GM10266 (cell line): ENCODE results near the gene BRMS1L.
"Not testable (repeated sequence)": the region's sequence is repeated elsewhere in the genome, so short reads cannot be mapped to it uniquely, and the experiment has no call there.

Experiments used
- DNase-seq: peaks from one replicate; pipeline ENCODE4 v3.0.0; 2012; ENCODE audit errors: extremely low spot score
- TF ChIP-seq, protein P1 (sequence below): IDR thresholded peaks from 2 replicates; pipeline ENCODE4 v1.5.1; 2012; ENCODE audit warnings: mild to moderate bottlenecking, low read depth; ENCODE audit not compliant: control insufficient read depth, insufficient read depth; ENCODE audit errors: missing control alignments

The BRMS1L gene

DNA sequence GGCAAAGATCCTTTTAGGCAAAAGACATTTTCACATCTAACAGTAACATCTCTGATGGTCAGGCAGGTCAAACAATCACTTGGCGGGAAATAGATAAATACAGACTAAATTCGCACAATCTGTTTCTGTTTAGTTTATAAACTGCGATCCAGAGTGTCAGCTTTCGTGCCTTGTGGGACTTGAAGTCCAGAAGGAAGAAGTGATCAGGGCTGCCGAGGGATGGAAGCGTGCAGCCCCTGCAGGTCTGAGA lies 245 bp upstream of the BRMS1L start:
- TF ChIP-seq, protein P1, sequence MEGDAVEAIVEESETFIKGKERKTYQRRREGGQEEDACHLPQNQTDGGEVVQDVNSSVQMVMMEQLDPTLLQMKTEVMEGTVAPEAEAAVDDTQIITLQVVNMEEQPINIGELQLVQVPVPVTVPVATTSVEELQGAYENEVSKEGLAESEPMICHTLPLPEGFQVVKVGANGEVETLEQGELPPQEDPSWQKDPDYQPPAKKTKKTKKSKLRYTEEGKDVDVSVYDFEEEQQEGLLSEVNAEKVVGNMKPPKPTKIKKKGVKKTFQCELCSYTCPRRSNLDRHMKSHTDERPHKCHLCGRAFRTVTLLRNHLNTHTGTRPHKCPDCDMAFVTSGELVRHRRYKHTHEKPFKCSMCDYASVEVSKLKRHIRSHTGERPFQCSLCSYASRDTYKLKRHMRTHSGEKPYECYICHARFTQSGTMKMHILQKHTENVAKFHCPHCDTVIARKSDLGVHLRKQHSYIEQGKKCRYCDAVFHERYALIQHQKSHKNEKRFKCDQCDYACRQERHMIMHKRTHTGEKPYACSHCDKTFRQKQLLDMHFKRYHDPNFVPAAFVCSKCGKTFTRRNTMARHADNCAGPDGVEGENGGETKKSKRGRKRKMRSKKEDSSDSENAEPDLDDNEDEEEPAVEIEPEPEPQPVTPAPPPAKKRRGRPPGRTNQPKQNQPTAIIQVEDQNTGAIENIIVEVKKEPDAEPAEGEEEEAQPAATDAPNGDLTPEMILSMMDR: no peak

DNA sequence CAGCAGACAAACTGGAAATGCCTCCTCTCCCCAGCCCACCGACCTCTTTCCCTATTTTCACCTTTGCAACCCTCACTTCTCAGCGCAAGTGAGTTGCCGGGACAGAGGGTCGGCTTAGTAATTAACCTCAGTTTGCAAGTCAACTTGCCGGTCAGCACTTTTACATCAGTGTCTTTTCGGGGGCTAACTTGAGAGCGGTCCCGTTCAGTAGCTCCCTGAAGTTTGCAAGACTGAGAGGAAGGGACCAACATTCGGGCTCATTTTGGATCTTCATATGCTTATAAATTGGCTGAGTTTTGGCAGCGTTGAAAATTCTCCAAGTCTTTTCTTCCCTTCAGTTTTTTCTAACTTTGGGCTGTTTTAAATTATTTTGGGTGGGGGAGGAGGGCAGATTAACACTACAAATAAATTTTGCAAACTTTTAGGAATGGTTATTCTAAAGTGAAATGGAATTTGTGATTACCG lies 846 bp downstream of the BRMS1L start:
- no peak for DNase-seq
- TF ChIP-seq, protein P1: no peak

More for the DNA sequence above, 245 bp upstream of the BRMS1L start:
- DNase-seq: no peak

DNA sequence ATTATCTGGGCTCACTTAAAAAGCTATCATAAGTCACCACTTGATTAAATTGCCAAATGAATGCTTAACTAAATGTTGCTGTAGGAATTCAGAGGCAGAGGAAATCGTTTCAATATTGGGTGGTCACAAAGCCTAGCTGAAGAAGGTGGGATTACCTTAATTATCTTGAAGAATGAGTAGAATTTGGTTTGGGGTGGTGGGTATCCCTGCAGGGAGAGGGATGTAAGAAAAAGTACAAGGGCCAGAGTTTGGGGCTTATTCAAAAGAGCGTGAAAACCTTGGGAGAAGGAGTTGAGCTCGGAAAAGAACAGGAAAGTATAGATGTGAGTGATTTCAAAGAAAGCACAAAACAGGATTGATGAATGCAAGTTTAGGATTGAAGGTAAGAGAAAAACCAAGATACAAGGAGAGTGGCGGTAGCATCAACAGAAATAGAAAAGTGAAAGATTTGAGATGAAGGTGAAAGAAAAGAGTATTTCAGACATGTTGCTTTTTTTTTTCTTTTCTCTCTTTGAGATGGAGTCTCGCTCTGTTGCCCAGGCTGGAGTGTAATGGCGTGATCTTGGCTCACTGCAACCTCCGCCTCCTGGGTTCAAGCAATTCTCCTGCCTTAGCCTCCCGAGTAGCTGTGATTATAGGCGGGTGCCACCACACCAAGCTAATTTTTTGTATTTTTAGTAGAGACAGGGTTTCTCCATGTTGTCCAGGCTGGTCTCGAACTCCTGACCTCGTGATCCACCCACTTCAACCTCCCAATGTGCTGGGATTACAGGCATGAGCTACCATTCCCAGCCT lies 1.7 kb downstream of the BRMS1L start:
- no peak for DNase-seq
- TF ChIP-seq, protein P1: no peak

DNA sequence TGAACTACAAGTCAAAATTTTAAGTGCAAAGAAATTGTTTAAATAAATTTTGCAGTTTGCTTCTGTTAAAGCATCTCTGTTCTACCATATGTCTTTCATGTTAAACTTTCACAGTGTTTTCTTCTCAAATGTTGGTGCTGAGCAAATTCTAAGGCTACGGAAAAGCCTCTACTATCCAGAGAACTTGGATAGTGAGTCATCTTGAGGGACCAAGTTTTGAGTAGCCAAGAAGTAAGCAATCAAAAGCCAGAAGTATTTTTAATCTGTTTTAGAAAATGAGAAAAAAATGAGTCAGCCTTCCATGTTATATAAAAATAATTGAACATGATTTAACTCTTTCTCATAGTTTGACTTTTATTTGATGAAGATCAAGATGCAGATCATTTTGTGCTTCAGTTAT lies 3.3 kb downstream of the BRMS1L start:
- TF ChIP-seq, protein P1: no peak
- DNase-seq: no peak

DNA sequence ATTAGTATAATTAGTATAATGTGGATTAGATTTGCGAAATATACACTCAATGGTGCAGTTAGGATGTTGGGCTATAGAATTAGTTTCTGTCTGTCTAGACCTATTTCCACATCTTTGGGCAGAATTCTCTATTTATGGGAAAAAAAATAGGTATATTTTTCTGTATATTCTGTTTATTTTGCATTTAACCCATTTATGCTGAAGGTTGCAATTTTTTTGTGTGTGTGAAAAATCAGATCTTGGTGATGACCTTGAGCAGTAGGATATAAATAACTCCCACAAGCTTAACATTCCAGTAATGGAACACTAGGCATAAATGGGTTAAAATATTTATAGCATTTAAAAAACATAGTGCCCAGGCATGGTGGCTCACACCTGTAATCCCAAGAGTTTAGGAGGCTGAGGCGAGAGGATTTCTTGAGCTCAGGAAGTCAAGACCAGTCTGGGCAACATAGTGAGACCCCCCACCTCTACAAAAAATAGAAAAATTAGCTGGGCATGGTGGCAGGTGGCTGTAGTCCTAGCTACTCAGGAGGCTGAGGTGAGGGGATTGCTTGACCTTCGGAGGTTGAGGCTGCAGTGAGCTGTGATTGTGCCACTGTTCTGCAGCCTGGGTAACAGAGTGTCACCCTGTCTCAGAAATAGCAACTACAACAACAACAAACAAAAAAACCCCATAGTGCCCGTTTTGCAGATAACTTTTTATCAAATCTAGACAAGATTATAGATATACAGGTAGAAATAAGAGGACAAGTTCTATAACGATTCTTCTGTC lies 9.3 kb downstream of the BRMS1L start:
- TF ChIP-seq, protein P1: no peak
- no peak for DNase-seq

DNA sequence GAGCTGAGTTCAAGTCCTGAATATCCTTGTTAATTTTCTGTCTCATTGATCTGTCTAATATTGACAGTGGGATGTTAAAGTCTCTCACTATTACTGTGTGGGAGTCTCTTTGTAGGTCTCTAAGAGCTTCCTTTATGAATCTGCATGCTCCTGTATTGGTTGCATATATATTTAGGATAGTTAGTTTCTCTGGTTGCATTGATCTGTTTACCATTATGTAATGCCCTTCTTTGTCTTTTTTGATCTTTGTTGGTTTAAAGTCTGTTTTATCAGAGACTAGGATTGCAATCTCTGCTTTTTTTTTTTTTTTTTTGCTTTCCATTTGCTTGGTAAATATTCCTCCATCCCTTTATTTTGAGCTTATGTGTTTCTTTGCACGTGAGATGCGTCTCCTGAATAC lies 15.6 kb downstream of the BRMS1L start:
- DNase-seq: not testable (repeated sequence)

DNA sequence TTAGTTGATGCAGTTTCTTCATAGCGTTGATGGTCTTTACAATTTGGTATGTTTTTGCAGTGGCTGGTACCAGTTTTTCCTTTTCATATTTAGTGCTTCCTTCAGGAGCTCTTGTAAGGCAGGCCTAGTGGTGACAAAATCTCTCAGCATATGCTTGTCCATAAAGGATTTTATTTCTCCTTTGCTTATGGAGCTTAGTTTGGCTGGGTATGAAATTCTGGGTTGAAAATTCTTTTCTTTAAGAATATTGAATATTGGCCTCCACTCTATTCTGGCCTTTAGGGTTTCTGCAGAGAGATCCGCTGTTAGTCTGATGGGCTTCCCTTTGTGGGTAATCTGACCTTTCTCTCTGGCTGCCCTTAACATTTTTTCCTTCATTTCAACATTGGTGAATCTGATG lies 16.1 kb downstream of the BRMS1L start:
- not testable (repeated sequence) for DNase-seq

DNA sequence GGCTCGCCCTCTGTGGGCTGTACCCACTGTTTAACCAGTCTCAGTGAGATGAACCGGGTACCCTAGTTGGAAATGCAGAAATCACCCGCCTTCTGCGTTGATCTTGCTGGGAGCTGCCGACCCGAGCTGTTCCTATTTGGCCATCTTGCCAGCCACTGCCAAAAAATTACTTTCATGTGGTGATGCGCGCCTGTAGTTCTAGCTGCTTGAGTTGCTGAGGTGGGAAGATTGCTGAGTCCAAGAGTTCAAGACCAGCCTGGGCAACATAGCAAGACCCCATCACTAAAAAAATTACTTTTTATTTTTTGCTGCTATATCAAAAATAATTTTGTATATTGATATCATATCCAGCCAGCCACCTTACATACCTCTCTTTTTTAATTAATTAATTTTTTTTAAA lies 18.4 kb downstream of the BRMS1L start:
- no peak for DNase-seq
- TF ChIP-seq, protein P1: no peak
